ENCODE results near the gene BEND6. TPM values are rescaled to one million over a fixed set of nuclear protein-coding genes. Genes with fewer than 3 reads are reported as not detected.

BEND6 gene
- total and polyA plus RNA-seq, 2 of the 13 experiments (the other 11 are each of a cell fraction or from before 2014, with no cell fraction given) = 0.20 to 0.21 TPM

DNA sequence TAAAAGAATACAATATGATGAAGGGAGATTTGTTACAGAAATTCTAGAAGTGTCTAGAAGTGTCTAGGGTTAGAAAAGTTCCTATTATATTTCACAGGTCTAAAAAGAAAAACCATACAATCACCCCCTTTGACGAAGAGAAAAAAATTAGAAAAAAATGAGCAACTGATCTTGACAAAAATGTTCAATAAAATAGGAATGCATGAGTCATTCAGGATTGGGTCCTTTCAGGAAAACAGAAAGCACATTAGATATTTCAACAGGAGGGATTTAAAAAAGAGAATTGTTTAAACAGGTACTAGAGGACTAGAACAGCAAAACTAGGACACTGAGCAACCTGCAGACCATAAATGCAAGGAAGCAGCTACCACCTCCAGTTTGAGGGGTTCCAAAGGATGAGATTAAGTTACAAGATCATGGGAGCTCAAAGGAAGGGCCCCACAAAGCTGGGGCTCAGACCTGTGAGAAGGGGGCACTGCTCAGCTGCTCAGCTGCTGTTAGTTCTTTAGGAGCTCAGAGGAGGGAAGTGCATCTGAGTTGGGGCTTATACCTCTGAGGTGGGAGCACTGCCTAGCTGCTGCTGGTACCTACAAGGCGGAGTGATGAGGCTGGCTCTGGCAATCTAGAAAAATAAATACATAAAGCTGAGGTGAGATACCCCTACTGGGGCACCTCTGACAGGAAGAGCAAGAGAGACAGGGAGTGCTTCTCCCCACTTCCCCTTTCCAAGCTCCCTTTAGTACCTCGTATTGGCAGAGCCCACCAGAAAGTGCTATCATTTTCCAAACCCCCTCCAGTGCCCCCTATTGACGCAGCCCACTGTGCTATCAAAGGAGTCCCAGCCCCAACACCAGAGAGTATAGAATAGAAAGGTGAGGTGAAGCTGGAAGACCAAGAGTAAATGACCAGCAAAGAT lies 27.1 kb upstream of the BEND6 start:
- DNase-seq (ENCODE audit: low spot score) (no peak), ATAC-seq (no peak), FAIRE-seq (no peak)
- H3K4me2 ChIP-seq (ENCODE audit: low read depth, low read length) = no peak overlapping the region
- H3K36me3 ChIP-seq (replicated peaks in 1 of 2; ENCODE audit: control insufficient read depth in 1 of 2, insufficient read depth in 2 of 2, low read length in 2 of 2) = no peaks in the 10 kb centered on the region
- peaks cover 0 to 1% of the 10 kb centered on the region in 2 experiments; a peak in 1 of 5 replicates for H3K27me3 ChIP-seq (ENCODE audit: control insufficient read depth in 1 of 2, insufficient read depth in 2 of 2, low read length in 2 of 2)
- H3K79me2 ChIP-seq (ENCODE audit: insufficient read depth, low read length) = no peaks in the 10 kb centered on the region
- H3K4me3 ChIP-seq (replicated peaks in 1 of 3; ENCODE audit: insufficient read depth in 1 of 3, low read depth in 2 of 3, low read length in 3 of 3) = no peak overlapping the region
- H2AFZ ChIP-seq (ENCODE audit: low read length) = no peak overlapping the region
- H3K9me3 ChIP-seq (ENCODE audit: low read length) = no peaks in the 10 kb centered on the region
- ChIA-PET CTCF (ENCODE audit: low intra/inter-chr PET ratio, low total read pairs) (no interaction called here), POLR2A (interaction anchor here (0.5 kb wide), 1 partner anchor 11 kb away, joined by 3 read pairs; no protein-coding TSS in a partner anchor)
- in situ Hi-C loops (cut with HindIII; ENCODE audit: extremely low pct_ligation_motif_present, low pct_unique_long_range_greater_than_20kb) (no loop called here), intact Hi-C loops (cut with micrococcal nuclease; ENCODE audit: unreplicated experiment) (no loop called here)
- TF ChIP-seq KLF16 (CRISPR knock-in tag; IDR thresholded peaks at IDR 0.05) = no peak
- TF ChIP-seq BHLHE40 (IDR thresholded peaks at IDR 0.05; ENCODE audit: low read length) = no peak
- H4K20me1 ChIP-seq (ENCODE audit: insufficient read depth, low read length) = no peaks in the 10 kb centered on the region
- no peak overlapping the region for H3K27ac ChIP-seq (ENCODE audit: extremely low read length, insufficient read depth, low read length)
- H3K4me1 ChIP-seq (ENCODE audit: insufficient read depth, low read length) = 0 out of 2 replicates have a peak, but pooled peaks cover 4% of the 10 kb centered on the region
- H3K9ac ChIP-seq (ENCODE audit: insufficient read depth, low read depth, low read length) = no peak overlapping the region
- 30% methylated on average over 4 of the region's 4 CpGs for WGBS (ENCODE audit: low lambda C conversion rate)
- no TSS peak for BruUV-seq (replicated peaks)

DNA sequence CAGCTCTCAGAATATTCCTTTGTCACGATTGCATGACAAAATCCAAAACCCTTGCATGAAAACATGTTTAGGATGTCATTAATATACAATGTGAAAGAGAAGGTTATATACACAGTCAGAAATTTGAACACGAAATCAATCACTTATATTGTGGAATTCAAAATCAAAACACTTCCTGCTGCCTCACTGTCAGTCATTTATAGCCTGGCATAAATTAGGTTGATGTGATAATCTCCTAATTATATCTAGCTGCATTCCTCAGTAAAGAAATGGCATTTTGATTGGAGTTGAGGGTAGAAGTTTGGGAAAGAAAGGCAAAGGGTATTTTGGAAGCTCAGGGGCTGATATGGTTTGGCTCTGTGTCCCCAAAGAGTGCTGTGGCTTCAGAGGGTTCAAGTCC lies 24.1 kb upstream of the BEND6 start:
- in situ Hi-C loops (cut with HindIII; ENCODE audit: extremely low pct_ligation_motif_present, low pct_unique_long_range_greater_than_20kb) = no loop called here
- TF ChIP-seq ZNF451 (CRISPR knock-in tag; IDR thresholded peaks at IDR 0.05) (no peak), TBX2 (CRISPR knock-in tag; IDR thresholded peaks at IDR 0.05; ENCODE audit: borderline replicate concordance) (no peak), ZNF841 (CRISPR knock-in tag; IDR thresholded peaks at IDR 0.05; ENCODE audit: borderline replicate concordance) (no peak), HOXA5 (CRISPR knock-in tag; IDR thresholded peaks at IDR 0.05) (no peak), ZSCAN22 (CRISPR knock-in tag; IDR thresholded peaks at IDR 0.05) (no peak), SOX6 (IDR thresholded peaks at IDR 0.05) (no peak), SOX6 (CRISPR knock-in tag; IDR thresholded peaks at IDR 0.05) (no peak), DPF2 (CRISPR knock-in tag; IDR thresholded peaks at IDR 0.05; ENCODE audit: borderline replicate concordance, low read depth) (no peak), MBD4 (IDR thresholded peaks at IDR 0.05; ENCODE audit: borderline replicate concordance, low read length) (no peak), SP2 (CRISPR knock-in tag; IDR thresholded peaks at IDR 0.05) (no peak), HDAC1 (CRISPR knock-in tag; IDR thresholded peaks at IDR 0.05) (no peak), KDM2A (CRISPR knock-in tag; IDR thresholded peaks at IDR 0.05; ENCODE audit: borderline replicate concordance, low read depth) (no peak), CHCHD3 (CRISPR knock-in tag; IDR thresholded peaks at IDR 0.05) (no peak), SMARCC2 (IDR thresholded peaks at IDR 0.05) (no peak)
- H3K36me3 ChIP-seq (replicated peaks in 1 of 2; ENCODE audit: control insufficient read depth in 1 of 2, insufficient read depth in 2 of 2, low read length in 2 of 2) = no peaks in the 10 kb centered on the region
- no peak overlapping the region for H3K4me2 ChIP-seq (ENCODE audit: low read depth, low read length)
- H3K4me3 ChIP-seq (replicated peaks in 1 of 3; ENCODE audit: insufficient read depth in 1 of 3, low read depth in 2 of 3, low read length in 3 of 3) = no peak overlapping the region
- ATAC-seq = no peak
- ChIA-PET POLR2A (no interaction called here), CTCF (ENCODE audit: low intra/inter-chr PET ratio, low total read pairs) (no interaction called here)
- no peaks in the 10 kb centered on the region for H4K20me1 ChIP-seq (ENCODE audit: insufficient read depth, low read length)
- no peaks in the 10 kb centered on the region for H3K79me2 ChIP-seq (ENCODE audit: insufficient read depth, low read length)
- intact Hi-C loops (cut with micrococcal nuclease; ENCODE audit: unreplicated experiment) = no loop called here
- H3K9ac ChIP-seq (ENCODE audit: insufficient read depth, low read depth, low read length) = no peak overlapping the region
- DNase-seq (ENCODE audit: low spot score) = no peak
- no peak for FAIRE-seq
- 0 out of 2 replicates have a peak, but pooled peaks cover 4% of the 10 kb centered on the region for H3K4me1 ChIP-seq (ENCODE audit: insufficient read depth, low read length)
- 23% methylated on average over 2 of the region's 2 CpGs for WGBS (ENCODE audit: low lambda C conversion rate)
- no TSS peak for BruUV-seq (replicated peaks)
- no peak overlapping the region for H2AFZ ChIP-seq (ENCODE audit: low read length)
- no peaks in the 10 kb centered on the region for H3K9me3 ChIP-seq (ENCODE audit: low read length)
- H3K27me3 ChIP-seq (ENCODE audit: control insufficient read depth in 1 of 2, insufficient read depth in 2 of 2, low read length in 2 of 2) = peaks cover 0 to 1% of the 10 kb centered on the region in 2 experiments; a peak in 1 of 5 replicates
- H3K27ac ChIP-seq (ENCODE audit: extremely low read length, insufficient read depth, low read length) = no peak overlapping the region
